Coronary artery (tissue), 2 donors: Measurements from ENCODE around the gene TCEA2.
A peak's percentile ranks its signal among the peaks of the same experiment; 100 is the strongest.

Source experiments
- DNase-seq: peaks from one replicate; pipeline ENCODE4 v3.0.0-alpha.2; 2017; ENCODE audit warnings: low spot score
- H3K27ac ChIP-seq, 2 donors: fragments of 200-600 bp; sonication (generic); one replicate each; pipeline ENCODE4 v1.5.1; 2016 to 2019
- H3K4me3 ChIP-seq: fragments of 200-600 bp; sonication (generic); 2 replicates; pipeline ENCODE4 v1.5.1; 2016; ENCODE audit warnings: mild to moderate bottlenecking, moderate library complexity
- CTCF ChIP-seq: fragments of 200-600 bp; sonication (generic); IDR thresholded peaks from one replicate; pipeline ENCODE4 v1.5.1; 2019; ENCODE audit warnings: antibody characterized with exemption

Gene TCEA2

DNA sequence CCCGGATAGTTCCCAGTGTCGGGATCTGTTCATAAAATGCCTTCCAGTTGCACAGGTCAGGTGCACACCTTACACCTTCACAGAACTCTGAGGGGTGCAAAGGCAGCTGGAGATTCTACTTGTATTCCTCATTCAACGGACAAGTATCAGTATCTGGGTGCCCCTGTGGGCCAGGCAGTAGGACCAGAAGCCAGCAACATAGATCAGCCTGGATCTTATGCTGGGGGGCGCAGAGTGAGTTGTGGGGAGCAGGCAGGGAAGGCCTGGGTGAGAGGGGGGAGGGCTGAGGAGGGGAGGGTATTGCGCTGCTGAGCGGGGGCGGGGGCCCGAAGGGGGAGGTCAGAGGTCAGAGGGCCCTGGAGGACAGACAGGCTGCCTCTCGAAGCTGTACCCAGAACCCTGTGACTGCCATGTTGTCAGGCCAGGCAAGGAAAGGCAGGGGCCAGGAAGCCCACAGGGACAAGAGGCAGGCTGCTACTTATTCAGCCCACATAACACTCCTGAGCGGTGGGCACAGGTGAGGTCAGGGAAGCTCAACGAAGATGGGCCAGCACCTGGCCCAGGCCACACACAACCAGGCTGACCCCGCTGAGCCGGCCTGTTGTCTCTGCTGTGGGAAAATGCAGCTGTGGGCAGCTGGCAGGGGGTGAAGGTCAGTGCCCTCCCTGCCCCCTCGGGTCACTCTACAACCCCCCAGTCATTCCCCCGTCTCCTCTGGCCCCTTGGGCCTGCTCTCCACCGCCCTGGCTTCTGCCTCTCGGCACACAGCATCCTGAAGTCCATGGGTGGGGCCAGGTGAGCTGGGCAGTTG is 18.0 kb downstream of the TCEA2 start:
- DNase-seq = no peak
- Histone ChIP-seq H3K27ac (peak overlapping the region in 1 of 2 donors; percentile 92), H3K4me3 (peak overlapping the region; percentile 80)
- TF ChIP-seq CTCF = no peak

DNA sequence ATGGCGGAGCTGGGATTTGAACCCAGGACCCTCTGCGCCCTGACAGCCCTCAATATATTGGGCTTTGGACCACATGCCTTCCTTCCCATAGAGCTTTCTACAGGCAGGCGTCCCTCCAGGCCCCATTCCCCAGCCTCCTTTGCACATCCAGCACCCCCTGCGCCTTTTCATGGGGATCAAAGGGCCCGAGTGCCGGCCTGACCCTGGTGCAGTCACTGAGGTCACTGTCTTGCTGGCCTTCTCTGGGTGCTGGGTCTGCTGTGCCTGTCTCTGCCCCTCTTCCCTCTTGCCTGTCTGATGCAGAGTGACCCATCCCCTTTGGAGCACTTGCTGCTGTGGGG is 18.6 kb downstream of the TCEA2 start:
- Histone ChIP-seq H3K4me3 (no peak overlapping the region), H3K27ac (no peak overlapping the region)
- DNase-seq = no peak
- no peak for TF ChIP-seq CTCF

DNA sequence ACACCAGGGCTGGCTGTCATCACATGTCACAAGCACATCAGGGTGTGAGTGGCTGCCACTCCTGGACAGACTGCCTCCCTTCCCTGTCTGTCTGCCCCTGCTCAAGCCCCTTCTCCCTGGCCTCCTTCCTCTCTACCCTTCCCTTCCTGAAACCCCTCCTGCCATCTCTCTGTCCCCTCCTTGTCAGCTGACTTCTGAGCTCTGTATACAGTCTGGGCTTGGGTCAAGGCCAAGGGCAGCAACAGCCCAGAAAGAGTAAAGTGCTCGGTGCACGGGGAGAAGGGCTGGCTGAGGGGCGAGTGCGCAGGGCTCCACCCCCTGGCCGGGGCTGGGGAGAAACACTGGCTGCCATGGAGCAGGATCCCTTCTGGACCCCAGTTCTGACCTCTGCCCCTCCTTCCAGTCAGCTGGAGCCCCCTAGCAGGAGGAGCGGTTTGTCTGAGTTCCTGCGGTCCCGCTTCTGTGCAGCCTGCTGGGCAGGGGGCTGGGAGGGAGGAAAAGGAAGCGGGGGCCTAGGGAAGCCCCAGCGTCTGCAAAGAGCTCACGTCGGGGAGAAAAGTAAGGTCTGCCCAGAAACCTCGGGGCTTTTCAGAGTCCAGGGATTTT is 19.2 kb downstream of the TCEA2 start:
- no peak overlapping the region for H3K4me3 ChIP-seq
- DNase-seq = no peak
- no peak overlapping the region for H3K27ac ChIP-seq
- no peak for TF ChIP-seq CTCF

DNA sequence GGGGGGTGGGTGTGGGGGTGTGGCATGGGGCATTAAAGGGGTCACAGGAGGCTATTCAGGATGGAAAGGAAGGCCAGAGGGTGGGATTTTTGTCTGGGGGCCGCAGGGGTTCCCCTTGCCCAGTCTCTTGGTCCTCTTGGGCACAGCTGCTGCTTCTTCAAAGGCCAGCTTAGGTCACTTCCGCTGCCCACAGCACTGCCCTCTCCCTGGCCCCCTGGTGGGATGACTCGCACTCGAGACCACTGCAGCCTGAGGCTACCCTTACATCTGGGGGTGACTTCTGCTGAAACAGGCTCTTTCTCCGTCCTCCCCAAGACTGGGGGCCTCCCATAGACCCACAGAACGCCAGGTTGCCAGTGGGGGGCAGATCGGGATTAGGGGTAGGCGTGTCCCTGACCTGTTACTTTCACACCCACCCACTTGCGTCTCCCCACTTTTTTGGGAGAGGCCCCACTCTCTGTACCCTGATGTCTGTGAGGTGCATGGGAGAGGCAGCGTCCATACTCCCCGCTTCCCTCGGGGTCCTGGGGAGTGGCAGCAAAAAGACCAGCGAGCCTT is 19.9 kb downstream of the TCEA2 start:
- DNase-seq = no peak
- no peak for TF ChIP-seq CTCF
- Histone ChIP-seq H3K4me3 (peak overlapping the region; percentile 82), H3K27ac (no peak overlapping the region)

- peak; percentile 32 for TF ChIP-seq CTCF
- Histone ChIP-seq H3K27ac (no peak overlapping the region), H3K4me3 (peak overlapping the region; percentile 82)
- no peak for DNase-seq
Measured at GRCh38 chr20:64083378-64083803, 20.4 kb downstream of the TCEA2 start.

DNA sequence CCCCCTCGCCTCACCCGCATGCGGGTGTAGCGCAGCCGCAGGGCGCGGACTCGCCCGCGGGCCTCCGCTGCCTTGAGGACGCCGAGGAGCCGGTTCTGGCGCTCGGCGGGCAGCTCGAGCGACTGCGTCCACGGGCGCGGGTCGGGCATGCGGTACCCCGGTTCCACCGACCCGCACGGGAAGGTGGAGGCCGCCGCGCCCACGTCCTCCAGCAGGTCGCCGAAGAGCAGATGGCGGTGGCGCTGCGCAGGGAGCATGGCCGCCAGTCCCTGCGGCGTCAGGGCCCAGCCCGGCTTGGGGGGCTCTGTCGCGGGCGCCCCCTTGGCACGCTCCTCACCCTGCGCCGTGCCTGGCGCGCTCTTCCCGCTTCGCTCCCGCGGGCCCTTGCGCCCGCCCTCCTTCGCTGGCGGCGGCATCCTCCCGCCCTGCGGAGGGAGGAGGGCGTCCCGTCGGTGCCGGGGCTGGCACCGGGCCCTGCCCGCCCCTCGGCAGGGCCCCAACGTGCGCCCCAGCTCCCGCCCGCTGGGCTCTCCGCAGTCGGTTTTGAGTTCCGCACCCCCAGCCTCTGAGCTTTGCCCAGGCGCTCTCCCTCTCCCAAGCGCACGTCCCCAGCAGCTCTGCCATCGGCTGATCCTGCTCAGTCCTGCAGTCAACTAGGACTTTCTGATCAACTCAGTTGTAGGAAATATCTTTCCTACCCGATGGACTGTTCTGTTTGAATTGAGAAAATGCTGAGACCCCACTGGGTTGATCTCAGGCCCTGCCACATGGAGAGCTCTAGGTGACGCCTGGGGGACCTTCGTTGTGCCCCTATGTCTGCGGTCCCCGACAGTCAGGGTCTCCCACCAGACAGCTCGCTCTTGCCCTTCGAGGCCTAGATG is 21.0 kb downstream of the TCEA2 start, which contains the start of gene LKAAEAR1:
Gene LKAAEAR1, minus strand, starts transcription at position 595 of the 881 bp plus-strand sequence. Its CDS starts 179 bp downstream, at position 416.
- peak within 1 kb of the TSS; percentile 82 for H3K4me3 ChIP-seq
- no peak within 1 kb of the TSS for H3K27ac ChIP-seq
- DNase-seq = no peak
- TF ChIP-seq CTCF = no peak
